ENCODE results near the gene PTPN20.
"Not testable (repeated sequence)": the region's sequence is repeated elsewhere in the genome, so short reads cannot be mapped to it uniquely, and the experiment has no call there.

The PTPN20 gene, protein sequence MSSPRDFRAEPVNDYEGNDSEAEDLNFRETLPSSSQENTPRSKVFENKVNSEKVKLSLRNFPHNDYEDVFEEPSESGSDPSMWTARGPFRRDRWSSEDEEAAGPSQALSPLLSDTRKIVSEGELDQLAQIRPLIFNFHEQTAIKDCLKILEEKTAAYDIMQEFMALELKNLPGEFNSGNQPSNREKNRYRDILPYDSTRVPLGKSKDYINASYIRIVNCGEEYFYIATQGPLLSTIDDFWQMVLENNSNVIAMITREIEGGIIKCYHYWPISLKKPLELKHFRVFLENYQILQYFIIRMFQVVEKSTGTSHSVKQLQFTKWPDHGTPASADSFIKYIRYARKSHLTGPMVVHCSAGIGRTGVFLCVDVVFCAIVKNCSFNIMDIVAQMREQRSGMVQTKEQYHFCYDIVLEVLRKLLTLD

DNA sequence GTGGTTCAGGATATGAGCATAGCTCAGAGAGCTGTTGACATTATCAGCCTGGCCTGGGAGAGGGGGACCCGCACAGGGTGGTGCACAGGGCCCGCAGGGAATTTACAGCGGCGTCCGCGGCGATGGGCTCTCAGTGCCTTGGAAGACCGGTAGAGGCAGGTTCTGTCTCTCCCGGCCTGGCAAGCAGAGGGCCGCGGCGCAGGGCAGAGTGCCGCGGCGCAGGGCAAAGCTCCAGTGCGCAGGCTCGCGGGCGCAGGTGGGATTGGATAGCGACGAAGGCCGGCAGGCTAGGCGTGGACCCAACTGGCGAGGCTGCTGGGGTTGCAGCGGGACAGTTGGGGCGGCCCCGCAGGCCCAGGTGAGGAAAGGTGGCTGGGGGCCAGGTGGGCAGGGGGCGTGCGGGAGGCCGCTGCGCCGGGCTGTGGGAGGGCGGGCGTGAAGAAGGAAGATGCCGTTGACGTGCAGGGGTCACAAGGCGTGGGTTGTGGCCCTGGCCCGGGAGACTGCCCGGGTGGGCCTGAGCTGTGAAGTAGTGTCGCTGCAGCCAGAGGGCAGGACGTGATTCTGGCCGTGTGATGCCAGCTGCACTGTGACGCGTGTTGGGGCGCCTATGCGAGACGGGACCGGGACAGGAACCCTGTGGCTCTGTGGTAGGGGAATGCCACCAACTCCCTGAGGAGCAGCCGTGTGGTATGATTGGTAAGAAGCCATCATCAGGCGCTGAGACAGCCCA, at the start of gene PTPN20:
Gene PTPN20, plus strand, starts transcription at position 285 of the 733 bp plus-strand sequence. CDS start 21,072 bp downstream, outside the sequence.
- DNase-seq (ENCODE audit: low read depth in 2 of 2), result not testable (repeated sequence)

DNA sequence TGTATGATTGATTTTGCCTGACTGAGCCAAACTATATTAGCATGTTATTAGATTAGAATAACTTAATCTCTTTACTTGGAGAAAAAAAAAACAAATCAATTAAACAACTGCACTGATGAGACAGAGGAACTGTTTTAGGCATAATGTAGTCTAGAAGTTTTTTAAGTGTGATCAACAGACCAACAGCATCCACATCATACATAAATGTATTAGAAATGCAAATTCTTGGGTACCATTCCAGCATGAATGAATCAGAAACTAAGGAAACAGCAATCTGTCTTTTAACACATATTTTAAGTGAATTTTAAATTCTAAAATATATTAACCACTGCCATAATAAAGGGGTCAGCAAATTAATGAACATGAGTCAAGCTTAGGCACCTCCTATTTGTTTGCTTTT, 41.5 kb upstream of the PTPN20 start:
- DNase-seq (ENCODE audit: low read depth in 2 of 2), result not testable (repeated sequence)

DNA sequence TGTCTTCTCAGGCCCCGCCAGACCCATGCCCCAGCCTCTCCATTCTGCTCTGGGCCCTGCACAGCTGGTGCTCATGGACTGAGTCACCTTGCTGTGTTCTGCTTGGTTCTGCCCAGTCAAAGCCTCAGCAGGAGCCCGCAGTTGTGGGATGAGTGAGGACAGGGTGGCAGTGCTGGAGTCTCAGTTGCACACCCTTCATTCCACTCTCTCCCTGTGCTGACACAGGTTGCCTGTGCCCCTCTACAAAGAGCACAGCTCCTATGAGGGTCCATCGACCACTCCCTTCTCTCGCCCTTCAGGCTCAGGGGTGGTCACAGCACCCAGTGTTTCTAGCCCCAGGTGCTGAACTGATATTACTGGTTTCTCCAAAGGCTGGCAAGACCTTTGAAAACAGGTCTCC, 39.6 kb upstream of the PTPN20 start:
- not testable (repeated sequence) for DNase-seq (ENCODE audit: low read depth in 2 of 2)

DNA sequence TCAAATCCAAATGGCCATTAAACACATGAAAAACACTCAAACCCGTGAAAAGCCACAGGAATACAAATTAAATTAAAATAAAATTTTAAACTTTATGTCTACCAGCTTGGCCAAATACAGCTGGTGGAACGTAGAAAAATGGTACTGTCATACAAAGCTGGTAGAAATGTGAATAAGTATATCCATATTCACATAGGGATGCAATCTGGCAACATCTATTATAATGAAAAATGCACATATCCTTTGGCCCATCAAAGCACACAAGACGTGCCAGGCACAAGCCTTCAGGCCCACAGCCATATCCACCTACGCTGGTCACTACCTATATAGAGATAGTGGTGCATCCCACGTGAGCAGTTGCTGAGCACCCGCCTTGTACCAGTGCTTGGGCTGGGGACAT, 35.9 kb upstream of the PTPN20 start:
- DNase-seq (ENCODE audit: low read depth in 2 of 2), result not testable (repeated sequence)

DNA sequence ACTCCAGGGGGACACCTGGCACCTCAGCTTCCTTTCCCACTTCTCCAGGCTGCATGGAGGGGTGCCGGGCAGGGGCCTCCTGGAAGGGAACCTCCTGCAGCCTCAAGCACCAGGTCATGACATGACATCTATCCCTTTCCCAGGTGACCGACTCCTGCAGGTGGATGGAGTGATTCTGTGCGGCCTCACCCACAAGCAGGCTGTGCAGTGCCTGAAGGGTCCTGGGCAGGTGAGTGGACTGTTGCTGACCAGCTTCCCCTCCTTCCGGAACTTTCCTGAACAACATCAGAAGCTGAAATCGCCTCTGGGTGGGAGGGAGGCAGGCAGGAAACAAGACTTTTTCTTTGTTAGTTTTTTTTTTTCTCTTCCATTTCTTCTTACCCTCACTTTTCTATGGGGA, 34.5 kb upstream of the PTPN20 start:
- not testable (repeated sequence) for DNase-seq (ENCODE audit: low read depth in 2 of 2)

DNA sequence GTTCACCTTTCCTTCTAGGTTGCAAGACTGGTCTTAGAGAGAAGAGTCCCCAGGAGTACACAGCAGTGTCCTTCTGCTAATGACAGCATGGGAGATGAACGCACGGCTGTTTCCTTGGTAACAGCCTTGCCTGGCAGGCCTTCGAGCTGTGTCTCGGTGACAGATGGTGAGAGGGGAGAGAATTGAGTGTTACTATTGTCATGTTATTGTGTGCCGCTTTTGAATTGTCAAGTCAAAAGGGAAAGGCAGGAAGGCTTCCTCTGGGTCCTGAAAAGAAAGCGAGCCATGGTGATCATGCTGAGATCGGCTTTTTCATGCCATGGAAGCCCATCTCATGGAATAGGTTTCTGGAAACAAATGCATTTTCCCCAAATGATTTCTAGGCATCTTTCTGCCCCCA, 32.5 kb upstream of the PTPN20 start:
- DNase-seq (ENCODE audit: low read depth in 2 of 2), result not testable (repeated sequence)

DNA sequence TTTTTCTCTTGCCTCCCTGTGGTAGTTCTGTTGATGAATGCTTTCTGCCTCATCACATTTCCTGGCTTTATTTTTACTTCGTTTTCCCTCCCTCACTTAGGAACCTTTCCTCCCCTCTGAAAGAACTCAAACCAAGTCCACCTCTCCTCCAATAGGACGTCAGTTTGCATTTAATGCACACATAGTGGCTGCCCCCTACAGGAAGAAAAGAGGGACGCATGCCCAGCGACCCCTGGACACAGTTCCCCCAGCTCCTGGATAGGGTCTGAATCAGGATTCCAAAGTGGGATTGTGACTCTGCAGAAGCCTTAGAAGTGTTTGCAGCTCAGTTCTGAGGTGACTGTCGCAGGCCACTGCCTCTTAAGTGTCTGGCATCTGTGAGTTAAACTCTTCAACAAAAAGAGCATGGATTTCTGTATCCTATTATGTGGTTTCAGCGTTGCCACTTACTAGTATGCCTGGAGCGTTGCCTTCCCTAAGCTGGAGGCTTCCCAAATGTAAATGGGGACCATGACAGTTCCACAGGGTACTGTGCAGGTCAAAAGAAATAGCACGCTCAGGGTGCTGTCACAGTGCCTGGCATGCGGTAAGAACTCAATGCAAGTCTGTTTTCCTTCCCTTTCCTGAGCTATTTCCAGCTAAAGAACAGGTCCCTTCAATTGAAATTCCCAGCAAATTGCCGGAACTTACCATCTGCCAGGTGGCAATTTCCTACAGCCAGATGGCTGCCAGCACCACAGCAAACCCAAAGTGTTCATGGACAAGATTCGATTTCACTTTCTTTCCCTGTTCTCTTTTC, 20.2 kb upstream of the PTPN20 start:
- DNase-seq (ENCODE audit: low read depth in 2 of 2), result not testable (repeated sequence)

DNA sequence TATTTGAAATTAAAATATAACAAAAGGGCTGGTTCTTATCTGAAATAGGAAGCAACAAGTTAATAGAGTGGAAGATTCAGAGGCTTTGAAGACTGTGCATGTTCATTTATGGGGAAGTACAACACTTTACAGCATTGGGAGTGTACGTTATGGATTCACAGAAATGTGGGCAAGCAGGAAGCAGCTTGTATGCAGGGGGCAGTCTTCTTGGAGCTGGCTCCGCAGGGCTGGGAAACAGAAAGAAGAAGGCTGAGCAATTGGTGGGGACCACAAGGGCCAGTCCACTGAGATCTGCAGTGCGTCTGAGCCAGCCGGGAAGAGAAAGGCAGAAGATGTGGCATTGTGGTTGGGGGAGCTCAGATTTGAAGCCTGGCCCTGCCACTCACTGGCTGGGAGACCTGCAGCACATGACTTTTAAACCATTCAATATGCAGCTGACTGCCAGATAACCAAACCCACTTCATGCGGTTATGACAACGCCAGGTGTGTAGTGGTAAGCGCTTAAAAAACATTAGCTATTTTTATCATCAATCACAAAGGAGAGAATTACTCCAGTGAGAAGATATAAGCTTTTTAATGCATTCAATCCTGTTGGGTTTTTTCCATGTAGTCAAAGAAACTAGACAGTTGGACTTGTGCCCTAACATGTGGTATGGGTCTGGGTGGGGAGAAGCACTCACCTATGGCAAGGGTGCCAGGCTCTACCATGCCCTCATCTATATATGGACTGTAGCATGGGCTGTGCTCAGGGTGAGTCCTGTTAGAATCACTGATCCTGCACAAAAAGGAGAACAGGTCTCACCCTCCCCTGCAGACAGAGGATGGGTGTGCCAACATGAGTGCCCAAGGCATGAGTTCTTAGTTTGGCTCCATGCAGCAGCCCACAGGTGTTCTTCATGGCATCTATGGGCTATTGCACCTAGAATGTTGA, 14.2 kb upstream of the PTPN20 start:
- not testable (repeated sequence) for DNase-seq (ENCODE audit: low read depth in 2 of 2)

DNA sequence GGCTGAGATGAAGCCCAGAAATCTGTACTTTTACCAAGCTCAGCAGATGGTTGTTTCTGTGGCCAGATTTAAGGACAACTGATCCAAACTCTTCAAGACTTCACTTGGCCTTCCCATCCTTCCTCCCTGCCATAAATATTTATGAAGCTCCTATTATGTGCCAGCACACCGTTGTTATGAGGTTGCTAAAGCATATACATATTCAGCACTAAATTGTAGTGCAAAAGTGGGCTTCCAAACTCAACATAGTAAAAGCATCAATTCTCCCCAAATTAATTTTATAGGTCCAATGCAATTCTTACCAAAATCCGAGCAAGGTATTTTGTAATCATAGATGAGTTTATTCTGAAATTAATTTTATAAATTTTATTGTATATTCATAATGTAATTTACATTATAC, 10.0 kb upstream of the PTPN20 start:
- DNase-seq (ENCODE audit: low read depth in 2 of 2), result not testable (repeated sequence)

DNA sequence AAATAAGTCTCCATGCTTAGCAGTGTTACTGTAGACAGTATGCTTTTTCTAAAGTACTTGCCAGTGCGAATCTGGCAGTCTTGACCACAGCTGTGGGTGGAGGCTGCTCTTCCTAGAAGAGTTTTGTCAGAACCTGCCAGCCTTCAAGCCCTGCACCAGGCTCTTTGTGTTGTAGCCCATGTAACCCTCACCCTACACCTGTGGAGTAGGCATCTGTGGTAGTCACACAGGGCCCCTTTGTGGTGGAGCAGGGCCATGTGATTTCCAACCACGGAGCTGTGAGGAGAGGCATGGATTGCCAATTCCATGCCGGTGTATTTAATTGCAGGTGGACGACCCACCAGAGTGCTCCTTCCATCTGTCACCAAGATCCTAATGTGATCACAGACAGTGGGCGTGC, 7.4 kb upstream of the PTPN20 start:
- not testable (repeated sequence) for DNase-seq (ENCODE audit: low read depth in 2 of 2)

DNA sequence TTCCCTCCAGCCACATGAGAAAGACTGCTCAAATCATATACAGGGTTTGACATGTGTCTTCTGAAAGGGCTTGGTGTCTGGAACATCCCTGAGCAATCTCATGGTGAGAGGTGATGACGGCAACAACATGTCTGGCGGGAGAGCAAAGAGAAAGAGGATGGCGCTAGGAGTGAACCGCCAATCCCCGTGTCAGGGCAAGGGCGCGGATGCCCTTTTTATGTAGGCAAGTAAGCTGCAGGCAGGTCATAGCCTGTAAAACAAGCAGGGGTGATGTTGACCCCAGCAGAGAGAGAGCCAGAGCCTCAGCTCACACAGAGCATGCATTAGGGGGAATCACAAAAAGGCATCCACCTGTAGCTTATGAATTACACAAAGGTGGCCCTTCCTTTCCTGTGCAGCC, 4.9 kb upstream of the PTPN20 start:
- DNase-seq (ENCODE audit: low read depth in 2 of 2), result not testable (repeated sequence)

DNA sequence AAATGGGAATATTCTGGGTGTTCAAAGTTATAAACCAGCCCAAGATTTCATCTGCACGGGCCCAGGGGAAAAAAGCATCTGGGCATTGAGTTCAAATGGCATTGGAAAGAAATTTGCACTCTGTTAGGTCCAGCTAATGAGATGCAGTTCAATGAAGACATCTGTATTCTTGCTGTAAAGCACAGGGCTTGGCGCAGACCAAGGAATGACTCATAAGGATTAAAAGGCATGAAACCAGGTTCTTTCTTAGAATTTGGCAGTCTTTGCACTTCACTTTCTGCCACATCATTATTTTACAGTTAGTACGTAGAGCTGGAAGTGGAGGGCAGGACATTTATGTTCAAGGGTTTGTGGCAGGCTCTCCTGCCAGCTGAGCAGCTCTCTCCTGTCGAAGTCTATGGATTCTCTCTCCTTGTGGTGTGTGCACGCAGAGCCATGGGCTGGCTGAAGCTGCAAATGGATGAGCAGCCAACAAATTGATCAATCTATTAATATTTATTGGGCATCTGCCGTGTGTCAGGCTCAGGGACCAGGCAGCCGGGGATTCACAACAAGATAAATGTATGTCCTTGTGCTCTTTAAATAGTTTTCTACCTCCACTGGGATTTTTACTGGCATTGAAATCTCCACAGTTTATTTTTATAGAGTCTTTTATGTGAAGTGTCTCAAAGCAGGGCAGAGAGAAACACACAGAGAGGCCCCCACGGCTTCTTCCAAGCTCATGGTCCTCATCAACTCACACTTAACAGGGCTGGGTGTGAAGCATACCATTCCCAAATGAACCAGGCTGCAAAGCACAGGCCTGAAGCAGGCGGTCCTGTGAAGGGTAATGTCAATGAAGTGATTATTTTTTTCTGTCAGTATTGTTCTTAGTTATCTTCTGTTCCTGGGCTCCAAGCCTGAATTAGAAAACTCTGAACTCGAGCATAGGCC, 3.8 kb upstream of the PTPN20 start:
- DNase-seq (ENCODE audit: low read depth in 2 of 2), result not testable (repeated sequence)

DNA sequence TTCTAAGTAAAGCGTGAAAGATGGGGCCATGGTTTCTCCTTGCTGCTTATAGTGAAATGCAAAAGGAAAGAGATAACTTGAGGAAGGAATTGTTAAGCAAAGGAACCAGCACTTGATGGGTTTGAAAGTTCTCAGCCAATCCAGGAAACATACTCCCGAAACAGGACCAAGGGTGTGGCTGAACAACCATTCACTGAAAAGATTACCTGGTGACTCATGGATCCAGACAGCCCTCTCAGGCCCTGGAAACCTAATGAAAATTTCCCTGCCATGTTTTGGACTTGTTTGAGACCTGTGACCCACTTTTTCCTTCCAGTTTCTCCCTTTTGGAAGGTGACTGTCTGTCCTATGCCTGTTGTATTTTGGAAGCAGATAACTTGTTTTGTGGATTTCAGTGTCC, 11.3 kb downstream of the PTPN20 start:
- not testable (repeated sequence) for DNase-seq (ENCODE audit: low read depth in 2 of 2)

DNA sequence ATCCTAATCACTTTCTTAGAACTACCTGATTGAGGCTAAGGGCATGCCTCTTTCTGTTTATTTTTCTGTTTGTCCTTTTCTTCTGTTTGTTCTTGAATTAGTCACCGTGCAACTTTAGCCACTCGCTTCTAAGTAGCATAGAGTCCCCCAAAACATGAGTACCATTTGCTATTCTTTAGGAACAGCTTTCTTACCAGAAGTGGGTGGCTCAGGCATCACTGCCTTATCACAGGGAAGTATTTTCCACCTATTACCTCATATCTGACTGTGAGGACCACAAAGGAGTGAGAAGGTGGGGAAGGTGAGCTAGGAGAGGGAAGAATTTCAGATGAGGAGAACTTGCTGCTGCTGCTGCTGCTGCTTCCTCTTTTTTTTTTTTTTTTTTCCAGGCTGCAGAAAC, 13.9 kb downstream of the PTPN20 start:
- not testable (repeated sequence) for DNase-seq (ENCODE audit: low read depth in 2 of 2)

DNA sequence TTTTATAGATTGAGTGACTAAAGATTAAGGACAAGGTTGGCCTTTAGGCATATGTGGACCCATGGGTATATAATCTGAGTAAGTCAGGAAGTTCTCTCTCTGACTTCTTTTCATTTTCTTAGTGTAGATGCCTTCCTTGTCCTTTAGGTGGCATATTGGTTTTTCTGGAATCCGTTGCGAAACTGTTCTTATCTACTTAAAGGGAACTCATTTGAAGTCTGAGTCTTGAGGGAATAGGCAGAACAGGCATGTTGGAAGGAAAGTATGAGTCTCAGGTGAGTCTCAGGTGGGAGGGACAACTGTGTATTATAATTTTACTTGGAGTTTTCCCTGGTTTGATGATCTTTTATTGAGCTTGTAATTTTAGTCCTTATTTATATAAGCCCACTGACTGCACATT, 14.6 kb downstream of the PTPN20 start:
- DNase-seq (ENCODE audit: low read depth in 2 of 2), result not testable (repeated sequence)

DNA sequence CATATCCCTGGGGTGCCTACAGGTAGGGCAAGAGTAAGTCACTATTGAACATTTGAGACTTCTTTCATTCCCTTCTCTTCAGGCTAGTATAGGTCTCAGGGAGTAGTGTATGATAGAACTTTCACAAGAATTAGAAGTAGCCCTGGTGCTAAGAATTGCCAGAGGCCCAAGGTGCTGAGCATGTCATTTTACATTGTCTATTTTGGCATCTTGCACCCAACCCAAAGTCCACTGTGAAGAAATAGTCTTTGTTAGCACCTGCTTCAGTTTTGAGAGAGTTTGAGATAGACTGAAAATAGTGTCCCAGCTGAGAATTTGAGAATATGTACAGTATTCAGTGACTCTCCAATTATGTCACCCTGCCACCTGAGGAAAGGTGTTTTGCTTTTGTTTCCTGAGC, 17.6 kb downstream of the PTPN20 start:
- not testable (repeated sequence) for DNase-seq (ENCODE audit: low read depth in 2 of 2)

DNA sequence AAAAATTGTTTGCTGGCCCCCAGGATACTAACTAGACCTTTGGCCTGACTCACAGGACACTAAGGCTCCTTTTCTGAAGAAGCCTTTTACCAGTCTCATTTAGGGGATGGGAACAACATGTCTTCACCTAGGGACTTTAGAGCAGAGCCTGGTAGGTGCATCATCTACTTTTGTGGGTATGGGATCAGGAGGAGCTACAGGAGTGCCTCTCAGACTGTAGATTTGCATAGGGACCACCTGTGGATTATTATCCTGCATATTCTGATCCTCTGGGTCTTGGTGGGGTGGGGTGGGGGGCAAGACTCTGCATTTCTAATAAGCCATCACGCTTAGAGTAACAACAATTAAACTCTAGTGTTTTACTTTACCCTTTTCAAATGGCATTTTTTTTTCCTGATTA, 21.2 kb downstream of the PTPN20 start:
- not testable (repeated sequence) for DNase-seq (ENCODE audit: low read depth in 2 of 2)

DNA sequence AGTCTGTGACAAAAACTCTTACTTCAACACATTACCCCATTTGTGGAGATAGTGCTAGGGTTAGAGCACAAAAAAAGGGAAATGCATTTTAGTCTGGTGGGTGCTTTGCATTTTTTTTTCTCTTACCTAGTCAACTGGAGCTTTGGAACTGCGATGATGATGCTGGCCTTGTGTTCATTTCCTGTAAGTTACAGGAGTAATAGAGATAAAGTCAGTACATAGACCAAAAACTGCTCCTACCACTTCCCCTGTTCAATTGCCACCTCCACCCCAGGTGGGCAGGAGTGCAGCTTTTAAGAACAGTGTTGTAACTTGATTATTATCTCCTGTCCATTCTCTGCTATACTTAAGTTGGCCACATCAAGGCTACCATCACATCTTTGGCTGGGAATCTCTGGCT, 29.9 kb downstream of the PTPN20 start:
- DNase-seq (ENCODE audit: low read depth in 2 of 2), result not testable (repeated sequence)

DNA sequence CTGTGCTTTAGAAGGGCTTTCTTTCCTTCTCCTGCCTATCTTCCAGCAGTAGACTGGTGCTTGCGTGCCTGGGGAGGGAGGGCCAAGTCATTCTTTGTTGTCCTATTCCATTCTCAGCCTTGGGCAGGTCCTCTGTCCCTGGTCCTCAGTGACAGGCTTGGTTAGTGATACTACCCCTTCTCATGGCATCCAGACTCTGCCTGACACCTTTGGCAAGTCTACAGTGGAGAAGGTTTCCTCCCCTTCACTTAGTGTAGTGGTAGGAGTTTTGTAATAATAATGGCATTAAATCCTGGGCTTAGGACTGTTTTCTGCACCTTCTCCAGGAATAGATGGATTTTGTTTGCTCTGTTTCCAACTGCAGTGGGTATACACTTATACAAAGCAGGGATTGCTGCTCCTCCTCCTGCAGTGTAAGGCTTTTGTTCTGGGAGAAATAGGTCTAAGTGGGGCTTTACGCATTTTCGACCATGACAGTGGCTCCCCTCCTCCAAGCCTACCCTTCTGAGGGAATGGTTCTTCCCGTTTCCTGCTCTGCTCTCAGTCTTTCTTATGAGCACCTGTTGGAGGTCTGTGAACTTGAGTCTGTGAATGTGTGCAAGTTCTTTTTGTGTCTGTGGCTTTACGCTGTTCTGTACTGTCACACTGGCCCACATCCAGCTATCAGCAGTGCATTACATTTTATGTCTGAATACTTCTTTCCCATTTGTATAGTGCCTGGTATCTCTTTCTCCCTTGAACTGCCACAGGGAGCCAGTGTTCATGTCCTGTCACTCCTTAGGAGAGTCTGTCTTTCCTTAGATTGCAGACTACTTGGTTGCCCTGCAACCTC, 37.7 kb downstream of the PTPN20 start:
- not testable (repeated sequence) for DNase-seq (ENCODE audit: low read depth in 2 of 2)
